ENCODE measurements around the gene STXBP4. TPM values are rescaled to one million over a fixed set of nuclear protein-coding genes. Genes with fewer than 3 reads are reported as not detected.

STXBP4 gene
- total and polyA plus RNA-seq, 7 donors: 0.53 to 4.1 (median 2.3) TPM

DNA sequence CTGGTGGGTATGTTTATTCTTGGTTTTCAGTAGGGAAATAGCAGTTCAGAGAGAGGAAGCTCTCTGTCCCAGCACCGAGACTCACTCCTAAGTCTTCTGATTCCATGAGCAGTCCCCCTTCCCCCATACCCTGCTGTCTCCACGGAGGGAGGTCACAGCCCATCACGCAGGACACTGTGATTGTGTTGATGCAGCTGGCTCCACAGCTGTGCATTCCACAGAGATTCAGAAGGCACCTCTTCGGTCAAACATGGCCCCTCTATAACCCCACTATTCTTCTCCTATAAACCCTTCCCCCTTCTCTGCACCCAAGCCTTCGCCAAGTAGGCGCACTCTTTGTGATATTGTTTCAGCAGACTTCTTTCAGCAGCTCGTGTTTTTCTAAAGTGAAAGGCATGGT lies 191.9 kb downstream of the STXBP4 start:
- Histone ChIP-seq H3K36me3 (ENCODE audit: insufficient read depth in 1 of 2, low read depth in 1 of 2) (peaks cover 0 to 6% of the 10 kb centered on the region in 2 donors), H3K4me1 (peaks cover 11% of the 10 kb centered on the region), H3K27ac (no peak overlapping the region), H3K9me3 (no peaks in the 10 kb centered on the region), H3K4me3 (no peak overlapping the region), H3K27me3 (ENCODE audit: insufficient read depth in 3 of 3, low read length in 2 of 3) (no peaks in the 10 kb centered on the region)
- TF ChIP-seq, protein P1, sequence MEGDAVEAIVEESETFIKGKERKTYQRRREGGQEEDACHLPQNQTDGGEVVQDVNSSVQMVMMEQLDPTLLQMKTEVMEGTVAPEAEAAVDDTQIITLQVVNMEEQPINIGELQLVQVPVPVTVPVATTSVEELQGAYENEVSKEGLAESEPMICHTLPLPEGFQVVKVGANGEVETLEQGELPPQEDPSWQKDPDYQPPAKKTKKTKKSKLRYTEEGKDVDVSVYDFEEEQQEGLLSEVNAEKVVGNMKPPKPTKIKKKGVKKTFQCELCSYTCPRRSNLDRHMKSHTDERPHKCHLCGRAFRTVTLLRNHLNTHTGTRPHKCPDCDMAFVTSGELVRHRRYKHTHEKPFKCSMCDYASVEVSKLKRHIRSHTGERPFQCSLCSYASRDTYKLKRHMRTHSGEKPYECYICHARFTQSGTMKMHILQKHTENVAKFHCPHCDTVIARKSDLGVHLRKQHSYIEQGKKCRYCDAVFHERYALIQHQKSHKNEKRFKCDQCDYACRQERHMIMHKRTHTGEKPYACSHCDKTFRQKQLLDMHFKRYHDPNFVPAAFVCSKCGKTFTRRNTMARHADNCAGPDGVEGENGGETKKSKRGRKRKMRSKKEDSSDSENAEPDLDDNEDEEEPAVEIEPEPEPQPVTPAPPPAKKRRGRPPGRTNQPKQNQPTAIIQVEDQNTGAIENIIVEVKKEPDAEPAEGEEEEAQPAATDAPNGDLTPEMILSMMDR (IDR thresholded peaks at IDR 0.05): no peak
- intact Hi-C loops (cut with DNase I): no loop called here
- 73 to 75% (median 74%) methylated on average over 7 of the region's 7 CpGs for WGBS, 3 donors
- ATAC-seq: no peak
- DNase-seq: no peak

GRCh38 chr17:55161935-55162555 lies 193.5 kb downstream of the STXBP4 start:
- intact Hi-C loops (cut with DNase I): no loop called here
- Histone ChIP-seq H3K36me3 (ENCODE audit: insufficient read depth in 1 of 2, low read depth in 1 of 2) (peaks cover 0 to 6% of the 10 kb centered on the region in 2 donors), H3K4me1 (peaks cover 2% of the 10 kb centered on the region), H3K27me3 (ENCODE audit: insufficient read depth in 3 of 3, low read length in 2 of 3) (no peaks in the 10 kb centered on the region), H3K27ac (no peak overlapping the region), H3K4me3 (no peak overlapping the region), H3K9me3 (no peaks in the 10 kb centered on the region)
- TF ChIP-seq, protein P1 (IDR thresholded peaks at IDR 0.05): no peak
- 54 to 67% (median 56%) methylated on average over 7 of the region's 7 CpGs for WGBS, 3 donors
- DNase-seq: no peak
- ATAC-seq: no peak

GRCh38 chr17:55162556-55162946 lies 194.0 kb downstream of the STXBP4 start:
- ATAC-seq (no peak), DNase-seq (no peak)
- no peaks in the 10 kb centered on the region for H3K9me3 ChIP-seq
- H3K27ac ChIP-seq: no peak overlapping the region
- H3K27me3 ChIP-seq (ENCODE audit: insufficient read depth in 3 of 3, low read length in 2 of 3): no peaks in the 10 kb centered on the region
- H3K4me3 ChIP-seq: no peak overlapping the region
- no peaks in the 10 kb centered on the region for H3K4me1 ChIP-seq
- peaks cover 0 to 6% of the 10 kb centered on the region in 2 donors for H3K36me3 ChIP-seq (ENCODE audit: insufficient read depth in 1 of 2, low read depth in 1 of 2)
- TF ChIP-seq, protein P1 (IDR thresholded peaks at IDR 0.05): no peak
- intact Hi-C loops (cut with DNase I): no loop called here

- TF ChIP-seq, protein P1 (IDR thresholded peaks at IDR 0.05): no peak
- Histone ChIP-seq H3K9me3 (no peaks in the 10 kb centered on the region), H3K4me1 (no peaks in the 10 kb centered on the region), H3K4me3 (no peak overlapping the region), H3K36me3 (ENCODE audit: insufficient read depth in 1 of 2, low read depth in 1 of 2) (peaks cover 0 to 6% of the 10 kb centered on the region in 2 donors), H3K27me3 (ENCODE audit: insufficient read depth in 3 of 3, low read length in 2 of 3) (no peaks in the 10 kb centered on the region), H3K27ac (no peak overlapping the region)
- intact Hi-C loops (cut with DNase I): no loop called here
- DNase-seq (no peak), ATAC-seq (no peak)
- 86 to 89% (median 88%) methylated on average over 3 of the region's 3 CpGs for WGBS, 3 donors
Observed at GRCh38 chr17:55163408-55163807, 194.8 kb downstream of the STXBP4 start.

GRCh38 chr17:55166506-55166905 lies 197.9 kb downstream of the STXBP4 start:
- DNase-seq: no peak
- H3K9me3 ChIP-seq: no peaks in the 10 kb centered on the region
- TF ChIP-seq, protein P1 (IDR thresholded peaks at IDR 0.05): no peak
- ATAC-seq: no peak
- intact Hi-C loops (cut with DNase I): no loop called here
- no peaks in the 10 kb centered on the region for H3K36me3 ChIP-seq (ENCODE audit: insufficient read depth in 1 of 2, low read depth in 1 of 2)
- 91 to 93% (median 91%) methylated on average over 2 of the region's 2 CpGs for WGBS, 3 donors
- H3K4me1 ChIP-seq: no peaks in the 10 kb centered on the region
- no peak overlapping the region for H3K27ac ChIP-seq
- no peak overlapping the region for H3K4me3 ChIP-seq
- no peaks in the 10 kb centered on the region for H3K27me3 ChIP-seq (ENCODE audit: insufficient read depth in 3 of 3, low read length in 2 of 3)
